ENCODE measurements around the gene ZNF423.

DNA sequence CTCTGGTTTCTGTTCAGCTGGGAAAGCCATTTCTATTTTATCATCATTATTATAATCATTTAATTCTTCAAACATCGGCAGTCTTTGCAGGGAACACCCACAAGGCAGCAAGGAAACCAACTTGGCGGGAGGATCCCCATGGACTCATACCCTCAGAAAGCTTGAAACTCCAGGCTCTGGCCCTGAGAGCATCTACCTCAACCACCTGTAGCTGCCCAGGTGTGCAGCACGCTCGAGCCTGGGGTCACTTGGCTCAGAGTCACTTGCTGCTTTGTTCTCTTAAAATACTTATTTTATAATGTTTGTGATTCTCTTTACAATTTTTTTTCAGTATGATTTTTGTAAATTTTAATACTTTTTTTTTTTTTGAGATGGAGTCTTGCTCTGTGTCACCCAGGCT is 6.8 kb upstream of the ZNF423 start:
- TF ChIP-seq, protein P1, sequence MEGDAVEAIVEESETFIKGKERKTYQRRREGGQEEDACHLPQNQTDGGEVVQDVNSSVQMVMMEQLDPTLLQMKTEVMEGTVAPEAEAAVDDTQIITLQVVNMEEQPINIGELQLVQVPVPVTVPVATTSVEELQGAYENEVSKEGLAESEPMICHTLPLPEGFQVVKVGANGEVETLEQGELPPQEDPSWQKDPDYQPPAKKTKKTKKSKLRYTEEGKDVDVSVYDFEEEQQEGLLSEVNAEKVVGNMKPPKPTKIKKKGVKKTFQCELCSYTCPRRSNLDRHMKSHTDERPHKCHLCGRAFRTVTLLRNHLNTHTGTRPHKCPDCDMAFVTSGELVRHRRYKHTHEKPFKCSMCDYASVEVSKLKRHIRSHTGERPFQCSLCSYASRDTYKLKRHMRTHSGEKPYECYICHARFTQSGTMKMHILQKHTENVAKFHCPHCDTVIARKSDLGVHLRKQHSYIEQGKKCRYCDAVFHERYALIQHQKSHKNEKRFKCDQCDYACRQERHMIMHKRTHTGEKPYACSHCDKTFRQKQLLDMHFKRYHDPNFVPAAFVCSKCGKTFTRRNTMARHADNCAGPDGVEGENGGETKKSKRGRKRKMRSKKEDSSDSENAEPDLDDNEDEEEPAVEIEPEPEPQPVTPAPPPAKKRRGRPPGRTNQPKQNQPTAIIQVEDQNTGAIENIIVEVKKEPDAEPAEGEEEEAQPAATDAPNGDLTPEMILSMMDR (IDR thresholded peaks at IDR 0.05): no peak
- TF ChIP-seq POLR2AphosphoS5 (IDR thresholded peaks at IDR 0.05; ENCODE audit: low read depth, low read length): no peak
- TF ChIP-seq, protein P2, sequence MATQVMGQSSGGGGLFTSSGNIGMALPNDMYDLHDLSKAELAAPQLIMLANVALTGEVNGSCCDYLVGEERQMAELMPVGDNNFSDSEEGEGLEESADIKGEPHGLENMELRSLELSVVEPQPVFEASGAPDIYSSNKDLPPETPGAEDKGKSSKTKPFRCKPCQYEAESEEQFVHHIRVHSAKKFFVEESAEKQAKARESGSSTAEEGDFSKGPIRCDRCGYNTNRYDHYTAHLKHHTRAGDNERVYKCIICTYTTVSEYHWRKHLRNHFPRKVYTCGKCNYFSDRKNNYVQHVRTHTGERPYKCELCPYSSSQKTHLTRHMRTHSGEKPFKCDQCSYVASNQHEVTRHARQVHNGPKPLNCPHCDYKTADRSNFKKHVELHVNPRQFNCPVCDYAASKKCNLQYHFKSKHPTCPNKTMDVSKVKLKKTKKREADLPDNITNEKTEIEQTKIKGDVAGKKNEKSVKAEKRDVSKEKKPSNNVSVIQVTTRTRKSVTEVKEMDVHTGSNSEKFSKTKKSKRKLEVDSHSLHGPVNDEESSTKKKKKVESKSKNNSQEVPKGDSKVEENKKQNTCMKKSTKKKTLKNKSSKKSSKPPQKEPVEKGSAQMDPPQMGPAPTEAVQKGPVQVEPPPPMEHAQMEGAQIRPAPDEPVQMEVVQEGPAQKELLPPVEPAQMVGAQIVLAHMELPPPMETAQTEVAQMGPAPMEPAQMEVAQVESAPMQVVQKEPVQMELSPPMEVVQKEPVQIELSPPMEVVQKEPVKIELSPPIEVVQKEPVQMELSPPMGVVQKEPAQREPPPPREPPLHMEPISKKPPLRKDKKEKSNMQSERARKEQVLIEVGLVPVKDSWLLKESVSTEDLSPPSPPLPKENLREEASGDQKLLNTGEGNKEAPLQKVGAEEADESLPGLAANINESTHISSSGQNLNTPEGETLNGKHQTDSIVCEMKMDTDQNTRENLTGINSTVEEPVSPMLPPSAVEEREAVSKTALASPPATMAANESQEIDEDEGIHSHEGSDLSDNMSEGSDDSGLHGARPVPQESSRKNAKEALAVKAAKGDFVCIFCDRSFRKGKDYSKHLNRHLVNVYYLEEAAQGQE (IDR thresholded peaks at IDR 0.05; ENCODE audit: insufficient read depth in 1 of 2, low read depth in 2 of 2, low read length in 1 of 2): no peak
- TF ChIP-seq SIN3A (IDR thresholded peaks at IDR 0.05; ENCODE audit: borderline replicate concordance, insufficient read depth, low read depth, low read length): no peak
